DMS114 treated with DMSO at 0.1 percent for 48 hours (cell line): Measurements from ENCODE around the gene GIGYF2.
"Not testable (repeated sequence)": the region's sequence is repeated elsewhere in the genome, so short reads cannot be mapped to it uniquely, and the experiment has no call there.

Experiments
- DNase-seq: peaks from one replicate; lab custom pipeline; 2025; ENCODE audit not compliant: unreplicated experiment; lab: John Stamatoyannopoulos, UW

Gene GIGYF2

GRCh38 chr2:232890896-232891601, 193.9 kb downstream of the GIGYF2 start:
- DNase-seq, result no peak

DNA sequence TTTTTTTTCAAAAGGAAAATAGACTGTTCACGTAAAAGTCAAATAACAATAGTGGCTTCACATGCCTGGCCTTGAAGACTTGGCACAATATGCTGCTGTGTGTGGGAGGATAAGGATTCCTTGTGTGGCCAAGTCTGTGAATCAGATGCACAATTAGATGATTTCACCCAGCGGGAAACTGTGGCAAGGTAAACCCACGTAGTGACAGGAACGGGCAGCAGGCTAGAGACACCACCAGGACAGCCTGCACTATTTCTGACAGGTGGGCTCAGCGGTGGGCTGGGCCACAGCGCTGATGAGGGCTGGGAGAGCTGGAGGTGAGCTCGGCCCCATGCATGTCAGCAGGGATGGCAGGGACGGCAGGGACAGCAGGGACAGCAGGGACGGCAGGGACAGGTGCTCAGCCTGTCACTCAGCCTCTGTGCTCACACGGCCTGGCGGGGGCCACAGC, 194.5 kb downstream of the GIGYF2 start:
- DNase-seq, result no peak

- DNase-seq, result no peak
Measured at GRCh38 chr2:232892221-232892620, 195.1 kb downstream of the GIGYF2 start.

DNA sequence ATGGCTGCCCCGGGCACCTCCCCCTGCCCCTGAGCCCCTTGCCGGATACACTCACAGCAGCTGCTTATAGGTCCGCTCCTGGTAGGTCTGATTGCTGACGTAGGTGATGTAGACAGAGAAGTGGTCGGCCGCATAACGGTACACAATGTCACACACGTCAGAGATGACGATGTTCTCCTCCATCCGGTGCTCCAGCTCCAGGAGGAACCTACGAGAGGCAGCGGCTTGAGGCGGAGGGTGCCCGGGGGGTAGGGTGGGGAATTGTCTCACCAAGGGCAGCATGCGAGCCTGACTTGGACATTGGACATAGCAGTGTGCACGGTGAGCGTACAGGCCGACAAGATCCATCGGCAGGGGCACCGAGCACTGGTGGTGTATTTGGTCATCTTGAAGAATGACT, 195.7 kb downstream of the GIGYF2 start:
- no peak for DNase-seq

DNA sequence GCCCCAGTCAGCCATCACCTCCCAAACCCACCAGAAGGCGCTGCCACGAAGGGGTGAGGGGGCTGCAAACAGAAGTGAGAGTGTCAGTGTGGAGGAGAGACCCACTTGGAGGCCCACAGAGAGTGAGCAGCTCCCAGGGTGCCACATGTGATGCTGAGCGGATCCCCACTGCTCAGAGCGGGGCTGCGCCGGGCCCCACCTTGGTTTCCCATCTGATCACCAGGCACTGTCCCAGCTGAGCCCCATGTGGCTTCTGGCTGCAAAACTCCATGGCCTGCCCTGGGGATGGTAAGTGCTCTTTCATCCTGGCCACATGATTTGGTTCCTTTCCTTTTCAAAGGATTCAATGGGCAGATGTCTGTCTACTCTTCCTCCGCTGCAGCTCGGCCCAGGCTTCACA, 196.7 kb downstream of the GIGYF2 start:
- DNase-seq, result no peak

- DNase-seq, result no peak
Measured at GRCh38 chr2:232894251-232894650, 197.1 kb downstream of the GIGYF2 start.

DNA sequence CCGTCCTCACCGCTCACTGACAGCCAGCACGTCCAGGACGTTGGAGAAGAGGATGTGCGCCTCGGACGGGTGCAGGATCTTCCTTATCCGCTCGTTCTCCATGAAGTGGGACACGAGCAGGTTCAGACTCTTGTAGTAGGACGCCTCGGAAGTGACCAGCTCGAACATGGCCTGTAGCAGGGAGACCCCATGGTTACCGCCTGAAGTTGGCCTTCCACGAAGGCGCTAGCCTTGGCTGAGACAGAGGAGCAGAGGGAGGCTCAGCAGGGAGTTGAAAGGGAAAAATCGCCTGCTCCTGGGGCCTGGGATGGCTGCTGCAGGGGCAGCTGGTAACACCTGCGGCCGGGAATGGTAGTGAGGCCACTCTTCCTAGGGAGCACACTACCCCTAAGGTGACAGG, 197.6 kb downstream of the GIGYF2 start:
- no peak for DNase-seq

DNA sequence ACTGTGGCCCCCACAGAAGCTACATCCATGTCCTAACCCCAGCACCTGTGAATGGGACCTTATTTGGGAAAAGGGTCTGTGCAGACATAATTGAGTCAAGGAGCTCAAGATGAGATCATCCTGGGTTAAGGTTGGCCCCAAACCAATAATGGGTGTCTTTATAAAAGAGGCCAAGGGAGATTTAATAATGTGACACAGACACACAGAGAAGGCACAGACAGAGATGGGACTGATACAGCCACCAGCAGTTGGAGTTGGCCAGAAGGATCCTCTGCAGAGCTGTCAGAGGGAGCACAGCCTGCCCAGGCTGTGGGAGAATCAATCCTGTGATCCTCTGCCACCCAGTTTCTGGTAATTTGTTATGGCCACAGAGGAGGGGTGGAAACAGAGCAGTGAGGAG, 199.0 kb downstream of the GIGYF2 start:
- no peak for DNase-seq

DNA sequence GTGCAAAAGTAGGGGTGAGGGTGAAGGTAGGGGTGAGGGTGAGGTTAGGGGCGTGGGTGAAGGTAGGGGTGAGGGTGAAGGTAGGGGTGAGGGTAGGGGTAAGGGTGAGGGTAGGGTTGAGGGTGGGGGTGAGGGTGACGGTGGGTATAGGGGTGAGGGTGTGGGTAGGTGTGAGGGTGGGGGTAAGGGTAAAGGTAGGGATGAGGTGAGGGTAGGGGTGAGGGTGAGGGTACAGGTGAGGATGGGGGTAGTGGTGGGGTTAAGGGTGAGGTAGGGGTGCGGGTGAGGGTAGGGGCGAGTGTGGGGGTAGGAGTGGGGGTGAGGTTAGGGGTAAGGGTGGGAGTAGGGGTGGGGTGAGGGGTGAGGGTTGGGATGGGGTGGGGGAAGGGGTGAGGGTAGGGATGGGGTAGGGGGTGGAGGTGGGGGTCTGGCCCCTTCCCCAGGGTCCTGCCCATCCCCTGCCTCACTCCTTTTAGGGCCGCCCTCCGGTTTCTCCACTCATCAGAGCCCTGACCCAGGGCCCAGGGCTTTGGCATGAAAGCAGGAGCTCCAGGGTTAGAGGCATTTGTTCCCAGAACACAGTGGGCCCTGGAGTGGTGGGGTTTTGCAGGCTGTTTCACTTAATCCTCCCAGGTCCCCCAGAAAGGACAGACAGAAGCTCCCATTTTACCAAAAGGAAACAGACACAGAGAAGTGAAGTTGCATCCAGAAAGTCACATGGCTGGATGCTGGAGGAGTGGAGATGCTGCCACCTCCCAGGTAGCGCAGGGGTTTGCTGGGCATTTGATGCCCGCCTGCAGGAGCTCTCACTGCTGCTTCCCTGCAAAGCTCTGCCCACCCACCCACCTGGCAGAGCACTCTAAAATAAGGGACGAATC, 199.8 kb downstream of the GIGYF2 start:
- DNase-seq, result no peak

- no peak for DNase-seq
Measured at GRCh38 chr2:232897598-232898408, 200.7 kb downstream of the GIGYF2 start.

GRCh38 chr2:232898592-232899543, 201.7 kb downstream of the GIGYF2 start:
- no peak for DNase-seq

GRCh38 chr2:232900811-232901735, 203.9 kb downstream of the GIGYF2 start:
- DNase-seq, result no peak

DNA sequence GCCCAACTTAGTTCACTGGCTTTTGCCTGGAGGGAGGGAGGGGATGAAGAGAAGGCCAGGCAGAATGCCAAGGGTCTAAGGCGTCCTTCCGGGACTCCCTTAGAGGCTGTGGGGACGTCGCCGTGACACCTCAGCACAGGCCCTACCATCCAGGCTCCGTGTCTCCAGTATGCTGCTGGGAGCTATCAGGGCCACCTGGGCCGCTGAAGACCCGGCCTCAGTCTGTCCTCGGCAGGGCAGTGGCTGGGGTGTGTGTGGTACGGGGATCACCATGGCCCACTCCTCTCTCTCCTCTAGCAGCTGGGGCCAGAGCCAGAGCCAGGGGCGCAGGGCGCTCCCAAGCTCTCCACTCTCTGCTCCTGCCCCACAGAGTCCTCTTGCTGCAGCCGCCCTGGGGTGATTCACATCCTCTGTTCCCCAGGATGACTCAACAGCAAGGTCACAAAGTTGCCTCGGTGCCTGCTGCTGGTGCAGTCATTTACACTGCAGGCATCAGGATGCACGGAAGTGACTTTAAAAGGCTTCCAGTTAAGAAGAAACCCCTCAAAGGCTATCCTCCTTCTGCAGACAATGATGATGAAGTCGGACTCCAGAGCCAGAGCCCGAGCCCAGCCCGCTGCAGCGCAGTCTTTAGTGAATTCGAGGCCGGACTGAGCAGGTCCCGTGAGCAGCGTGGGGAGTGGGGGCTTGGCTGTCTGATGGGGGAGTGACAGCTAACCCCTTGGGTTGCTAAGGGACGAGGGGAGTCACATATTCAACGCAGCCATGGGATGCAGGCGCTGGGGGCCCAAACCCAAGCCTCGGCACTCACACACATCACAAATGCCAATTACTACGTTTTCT, 204.8 kb downstream of the GIGYF2 start:
- DNase-seq, result no peak

DNA sequence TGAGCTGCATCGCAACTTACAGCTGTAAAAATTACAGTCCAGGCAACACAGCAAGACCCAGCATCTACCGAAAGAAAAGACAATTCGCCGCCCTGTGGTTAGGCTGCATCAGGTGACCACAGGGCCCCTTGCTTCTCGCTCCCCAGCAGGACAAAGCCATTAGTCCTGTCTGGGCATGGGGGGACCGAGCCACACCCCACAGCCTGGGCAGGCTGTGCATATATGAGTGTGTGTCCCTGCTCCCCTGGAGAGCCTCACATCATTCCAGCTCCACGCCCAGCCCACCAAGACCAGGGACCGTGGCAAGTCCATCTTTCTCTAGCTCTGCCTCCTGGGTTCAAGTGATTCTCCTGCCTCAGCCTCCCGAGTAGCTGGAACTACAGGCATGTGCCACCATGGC, 206.9 kb downstream of the GIGYF2 start:
- no peak for DNase-seq

DNA sequence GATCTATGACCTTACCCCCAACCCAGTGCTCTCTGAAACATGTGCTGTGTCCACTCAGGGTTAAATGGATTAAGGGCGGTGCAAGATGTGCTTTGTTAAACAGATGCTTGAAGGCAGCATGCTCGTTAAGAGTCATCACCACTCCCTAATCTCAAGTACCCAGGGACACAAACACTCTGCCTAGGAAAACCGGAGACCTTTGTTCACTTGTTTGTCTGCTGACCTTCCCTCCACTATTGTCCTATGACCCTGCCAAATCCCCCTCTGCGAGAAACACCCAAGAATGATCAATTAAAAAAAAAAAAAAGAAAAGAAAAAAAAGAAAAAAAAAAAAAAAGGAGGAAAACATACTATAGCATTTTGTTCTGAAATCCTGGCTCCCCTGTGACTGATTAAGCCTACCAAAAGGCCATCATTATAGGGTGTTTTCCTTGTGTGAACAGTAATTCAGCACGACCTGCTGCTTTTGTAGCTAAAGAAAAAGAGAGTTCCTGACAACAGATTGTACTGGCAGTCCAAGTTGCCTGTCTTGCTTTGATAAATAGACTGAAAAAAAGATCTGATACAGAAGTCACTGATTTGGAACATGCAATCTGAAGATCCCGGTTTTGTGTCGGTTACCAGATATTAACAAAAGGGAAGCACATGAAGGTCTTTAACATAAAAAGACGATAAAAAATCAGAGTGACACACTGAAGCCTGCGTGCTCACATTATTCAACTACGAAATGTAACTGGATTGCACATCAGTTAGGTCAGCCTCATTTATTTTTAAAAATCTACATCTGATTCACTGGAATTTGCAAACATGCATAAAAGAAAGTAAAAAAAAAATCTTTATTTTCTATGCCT, 210.0 kb downstream of the GIGYF2 start:
- DNase-seq, result not testable (repeated sequence)

DNA sequence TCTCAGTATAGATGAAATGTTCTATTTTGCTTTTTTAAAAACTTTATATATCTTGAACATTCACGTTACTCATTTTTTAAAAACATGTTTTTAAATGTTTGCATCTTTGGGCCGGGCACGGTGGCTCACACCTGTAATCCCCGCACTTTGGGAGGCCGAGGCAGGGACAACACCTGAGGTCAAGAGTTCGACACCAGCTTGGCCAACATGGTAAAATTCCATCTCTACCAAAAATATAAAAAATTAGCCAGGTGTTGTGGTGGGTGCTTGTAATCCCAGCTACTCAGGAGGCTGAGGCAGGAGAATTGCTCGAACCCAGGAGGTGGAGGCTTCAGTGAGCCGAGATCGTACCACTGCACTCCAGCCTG, 210.6 kb downstream of the GIGYF2 start:
- DNase-seq, result not testable (repeated sequence)

GRCh38 chr2:232908695-232909094, 211.6 kb downstream of the GIGYF2 start:
- DNase-seq, result no peak
